ENCODE data around the gene ZFP62.
"Not testable (repeated sequence)": the region's sequence is repeated elsewhere in the genome, so short reads cannot be mapped to it uniquely, and the experiment has no call there.

ZFP62 gene

GRCh38 chr5:180831139-180832093 lies 29.7 kb downstream of the ZFP62 start:
- Histone ChIP-seq H3K4me1 (ENCODE audit: control insufficient read depth, insufficient read depth, low read length) (no peaks in the 10 kb centered on the region), H3K36me3 (ENCODE audit: control insufficient read depth, insufficient read depth, low read length) (peaks cover 10% of the 10 kb centered on the region), H3K4me3 (ENCODE audit: insufficient read depth, low read depth, low read length) (peak overlapping the region; percentile 70), H3K9me3 (ENCODE audit: control insufficient read depth, low read length) (peaks cover 3% of the 10 kb centered on the region), H3K27me3 (ENCODE audit: control insufficient read depth, insufficient read depth, low read length, poor library complexity, severe bottlenecking) (no peaks in the 10 kb centered on the region), H3K27ac (ENCODE audit: insufficient read depth, low read depth, low read length, poor library complexity, severe bottlenecking) (peak overlapping the region; percentile 30)
- 3 to 4% methylated on average over 80 of the region's 80 CpGs for WGBS, 2 experiments

- no peaks in the 10 kb centered on the region for H3K4me1 ChIP-seq (ENCODE audit: control insufficient read depth, insufficient read depth, low read length)
- H3K27me3 ChIP-seq (ENCODE audit: control insufficient read depth, insufficient read depth, low read length, poor library complexity, severe bottlenecking): no peaks in the 10 kb centered on the region
- peaks cover 10% of the 10 kb centered on the region for H3K36me3 ChIP-seq (ENCODE audit: control insufficient read depth, insufficient read depth, low read length)
- peaks cover 3% of the 10 kb centered on the region for H3K9me3 ChIP-seq (ENCODE audit: control insufficient read depth, low read length)
- peak overlapping the region; percentile 30 for H3K27ac ChIP-seq (ENCODE audit: insufficient read depth, low read depth, low read length, poor library complexity, severe bottlenecking)
- 36 to 38% methylated on average over 35 of the region's 35 CpGs for WGBS, 2 experiments
- peak overlapping the region; percentile 70 for H3K4me3 ChIP-seq (ENCODE audit: insufficient read depth, low read depth, low read length)
Observed at GRCh38 chr5:180830253-180831138, 30.6 kb downstream of the ZFP62 start.

DNA sequence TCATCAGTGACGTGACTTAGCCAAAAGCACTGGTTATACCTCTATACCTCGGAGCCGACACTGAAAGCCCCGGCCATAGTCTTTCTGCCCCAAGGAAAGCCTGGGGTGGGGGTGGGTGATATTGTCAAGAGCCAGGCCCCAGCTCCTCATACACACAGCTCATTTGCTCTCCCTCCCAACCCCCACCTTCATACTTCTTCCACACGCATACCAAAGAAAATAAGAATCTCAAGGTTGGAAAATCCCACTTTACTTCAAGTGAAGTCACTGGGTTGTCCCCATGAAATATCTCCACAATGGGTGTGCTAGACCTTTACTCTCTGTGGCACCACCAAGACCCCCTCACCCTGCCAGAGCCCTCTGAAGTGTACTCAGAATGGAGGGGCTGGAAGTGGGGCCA lies 31.4 kb downstream of the ZFP62 start:
- H3K4me3 ChIP-seq (ENCODE audit: insufficient read depth, low read depth, low read length): no peak overlapping the region
- no peak overlapping the region for H3K27ac ChIP-seq (ENCODE audit: insufficient read depth, low read depth, low read length, poor library complexity, severe bottlenecking)
- H3K27me3 ChIP-seq (ENCODE audit: control insufficient read depth, insufficient read depth, low read length, poor library complexity, severe bottlenecking): no peaks in the 10 kb centered on the region
- 96 to 97% methylated on average over 5 of the region's 5 CpGs for WGBS, 2 experiments
- H3K4me1 ChIP-seq (ENCODE audit: control insufficient read depth, insufficient read depth, low read length): no peaks in the 10 kb centered on the region
- peaks cover 3% of the 10 kb centered on the region for H3K9me3 ChIP-seq (ENCODE audit: control insufficient read depth, low read length)
- peaks cover 10% of the 10 kb centered on the region for H3K36me3 ChIP-seq (ENCODE audit: control insufficient read depth, insufficient read depth, low read length)

- H3K9me3 ChIP-seq (ENCODE audit: control insufficient read depth, low read length); H3K4me3 ChIP-seq (ENCODE audit: insufficient read depth, low read depth, low read length); H3K27me3 ChIP-seq (ENCODE audit: control insufficient read depth, insufficient read depth, low read length, poor library complexity, severe bottlenecking); H3K27ac ChIP-seq (ENCODE audit: insufficient read depth, low read depth, low read length, poor library complexity, severe bottlenecking); H3K4me1 ChIP-seq (ENCODE audit: control insufficient read depth, insufficient read depth, low read length): not testable (repeated sequence)
- H3K36me3 ChIP-seq (ENCODE audit: control insufficient read depth, insufficient read depth, low read length): peaks cover 10% of the 10 kb centered on the region
- WGBS, 2 experiments: 96% methylated on average over 12 to 13 of the region's 13 CpGs
Observed at GRCh38 chr5:180828756-180829531, 32.1 kb downstream of the ZFP62 start.

- H3K4me3 ChIP-seq (ENCODE audit: insufficient read depth, low read depth, low read length); H3K9me3 ChIP-seq (ENCODE audit: control insufficient read depth, low read length); H3K27ac ChIP-seq (ENCODE audit: insufficient read depth, low read depth, low read length, poor library complexity, severe bottlenecking); H3K27me3 ChIP-seq (ENCODE audit: control insufficient read depth, insufficient read depth, low read length, poor library complexity, severe bottlenecking); H3K4me1 ChIP-seq (ENCODE audit: control insufficient read depth, insufficient read depth, low read length): not testable (repeated sequence)
- 73 to 85% methylated on average over 6 to 7 of the region's 7 CpGs for WGBS, 2 experiments
- H3K36me3 ChIP-seq (ENCODE audit: control insufficient read depth, insufficient read depth, low read length): peaks cover 10% of the 10 kb centered on the region
Observed at GRCh38 chr5:180827374-180827773, 33.7 kb downstream of the ZFP62 start.

DNA sequence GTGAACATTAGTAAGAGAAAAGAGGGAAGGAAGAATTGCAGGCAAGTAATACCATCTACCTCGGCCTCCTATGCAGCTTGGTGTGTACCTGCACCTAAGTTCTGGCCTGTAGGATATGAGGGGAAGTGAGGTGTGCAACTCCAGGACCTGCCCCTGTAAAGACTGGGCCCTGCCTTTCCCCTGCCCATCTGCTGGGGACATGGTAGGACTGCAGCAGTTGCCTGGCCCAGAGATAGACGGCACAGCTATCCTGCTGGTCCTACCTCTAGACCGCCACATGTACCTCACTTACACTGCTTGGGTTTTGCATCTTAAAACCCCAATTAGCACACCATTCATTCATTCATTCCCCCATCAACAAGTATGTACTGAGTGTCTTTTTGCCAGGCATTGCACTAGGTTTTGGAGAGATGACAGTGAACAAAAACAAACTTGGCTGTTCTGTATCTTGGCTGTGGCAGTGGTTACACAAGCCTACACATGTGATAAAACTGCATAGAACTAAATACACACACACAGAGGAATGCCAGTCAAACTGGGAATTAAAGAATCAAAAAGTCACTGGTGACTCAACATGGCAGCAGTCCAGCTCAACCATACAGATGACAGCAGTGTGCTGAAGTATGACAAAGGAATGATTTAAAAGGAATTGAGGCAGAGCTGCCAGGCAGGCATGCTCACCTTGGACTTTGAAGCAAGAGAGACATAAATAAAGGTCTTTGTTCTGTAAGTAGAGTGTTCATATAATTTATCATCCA lies 35.1 kb downstream of the ZFP62 start:
- WGBS, 2 experiments: 95% methylated on average over 3 of the region's 3 CpGs

GRCh38 chr5:180824630-180825476 lies 36.2 kb downstream of the ZFP62 start:
- Histone ChIP-seq H3K4me1 (ENCODE audit: control insufficient read depth, insufficient read depth, low read length) (no peaks in the 10 kb centered on the region), H3K36me3 (ENCODE audit: control insufficient read depth, insufficient read depth, low read length) (peaks cover 6% of the 10 kb centered on the region), H3K4me3 (ENCODE audit: insufficient read depth, low read depth, low read length) (no peak overlapping the region), H3K27me3 (ENCODE audit: control insufficient read depth, insufficient read depth, low read length, poor library complexity, severe bottlenecking) (no peaks in the 10 kb centered on the region), H3K9me3 (ENCODE audit: control insufficient read depth, low read length) (no peaks in the 10 kb centered on the region), H3K27ac (ENCODE audit: insufficient read depth, low read depth, low read length, poor library complexity, severe bottlenecking) (no peak overlapping the region)
- WGBS, 2 experiments: 88 to 89% methylated on average over 10 of the region's 10 CpGs

More for the DNA sequence above, 35.1 kb downstream of the ZFP62 start:
- Histone ChIP-seq H3K4me3 (ENCODE audit: insufficient read depth, low read depth, low read length) (no peak overlapping the region), H3K4me1 (ENCODE audit: control insufficient read depth, insufficient read depth, low read length) (no peaks in the 10 kb centered on the region), H3K36me3 (ENCODE audit: control insufficient read depth, insufficient read depth, low read length) (peaks cover 10% of the 10 kb centered on the region), H3K27me3 (ENCODE audit: control insufficient read depth, insufficient read depth, low read length, poor library complexity, severe bottlenecking) (no peaks in the 10 kb centered on the region), H3K27ac (ENCODE audit: insufficient read depth, low read depth, low read length, poor library complexity, severe bottlenecking) (no peak overlapping the region), H3K9me3 (ENCODE audit: control insufficient read depth, low read length) (peaks cover 3% of the 10 kb centered on the region)

DNA sequence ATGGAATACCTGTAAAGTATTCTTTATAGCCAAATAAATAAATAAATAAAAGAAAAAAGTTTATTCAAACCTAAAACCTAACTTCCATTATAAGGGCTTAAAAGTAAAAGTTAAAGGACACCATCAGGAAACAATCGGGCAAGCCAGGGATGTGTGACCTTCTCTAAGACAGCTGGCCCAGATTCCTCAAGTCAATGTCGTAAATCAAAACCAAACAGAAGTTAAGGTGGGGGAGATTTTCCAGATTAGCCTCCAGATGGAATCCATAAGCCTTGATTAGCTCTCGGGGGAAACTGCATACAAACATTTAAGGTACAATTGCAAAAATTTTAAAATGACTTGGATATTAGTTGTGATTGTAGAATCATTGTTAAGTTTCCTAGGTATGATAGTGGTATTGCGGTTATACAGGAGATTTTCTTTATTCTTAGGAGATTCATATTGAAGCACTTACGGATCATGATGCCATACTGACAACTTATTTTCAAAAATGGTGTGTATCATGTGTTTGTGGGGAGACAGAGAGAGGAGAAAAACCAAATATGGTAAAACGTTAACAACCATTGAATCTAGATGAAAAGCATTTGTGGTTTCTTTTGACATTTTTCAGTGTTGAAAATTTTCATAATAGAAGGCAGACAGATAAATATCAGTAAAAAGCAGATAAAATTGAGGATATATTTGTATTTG lies 37.0 kb downstream of the ZFP62 start:
- Histone ChIP-seq H3K4me3 (ENCODE audit: insufficient read depth, low read depth, low read length) (no peak overlapping the region), H3K27ac (ENCODE audit: insufficient read depth, low read depth, low read length, poor library complexity, severe bottlenecking) (no peak overlapping the region), H3K9me3 (ENCODE audit: control insufficient read depth, low read length) (no peaks in the 10 kb centered on the region), H3K27me3 (ENCODE audit: control insufficient read depth, insufficient read depth, low read length, poor library complexity, severe bottlenecking) (no peaks in the 10 kb centered on the region), H3K4me1 (ENCODE audit: control insufficient read depth, insufficient read depth, low read length) (no peaks in the 10 kb centered on the region), H3K36me3 (ENCODE audit: control insufficient read depth, insufficient read depth, low read length) (no peaks in the 10 kb centered on the region)
- 88 to 93% methylated on average over 5 to 6 of the region's 6 CpGs for WGBS, 2 experiments

All from ectodermal cell (in vitro differentiated cells).